Suprapubic skin (tissue), 4 donors: ENCODE data around the gene COL5A1.

Experiments
- EP300 ChIP-seq: sonication (generic); formaldehyde crosslinking; IDR thresholded peaks from one replicate; pipeline ENCODE4 v1.6.1; 2017; ENCODE audit warnings: antibody characterized with exemption
- POLR2AphosphoS5 ChIP-seq, 3 donors: sonication (generic); formaldehyde crosslinking; IDR thresholded peaks; one replicate each; pipeline ENCODE4 v1.6.1; 2017; ENCODE audit warnings: antibody characterized with exemption in 3 of 3
- TF ChIP-seq, protein P1 (sequence below), 2 donors: fragments of 200-600 bp in 1 of 2; fragments of 450-650 bp in 1 of 2; sonication (generic) in 1 of 2; IDR thresholded peaks; one replicate each; pipeline ENCODE4 v1.5.1; 2016 to 2019; ENCODE audit warnings: antibody characterized with exemption in 2 of 2, mild to moderate bottlenecking in 1 of 2, moderate library complexity in 1 of 2

DNA sequence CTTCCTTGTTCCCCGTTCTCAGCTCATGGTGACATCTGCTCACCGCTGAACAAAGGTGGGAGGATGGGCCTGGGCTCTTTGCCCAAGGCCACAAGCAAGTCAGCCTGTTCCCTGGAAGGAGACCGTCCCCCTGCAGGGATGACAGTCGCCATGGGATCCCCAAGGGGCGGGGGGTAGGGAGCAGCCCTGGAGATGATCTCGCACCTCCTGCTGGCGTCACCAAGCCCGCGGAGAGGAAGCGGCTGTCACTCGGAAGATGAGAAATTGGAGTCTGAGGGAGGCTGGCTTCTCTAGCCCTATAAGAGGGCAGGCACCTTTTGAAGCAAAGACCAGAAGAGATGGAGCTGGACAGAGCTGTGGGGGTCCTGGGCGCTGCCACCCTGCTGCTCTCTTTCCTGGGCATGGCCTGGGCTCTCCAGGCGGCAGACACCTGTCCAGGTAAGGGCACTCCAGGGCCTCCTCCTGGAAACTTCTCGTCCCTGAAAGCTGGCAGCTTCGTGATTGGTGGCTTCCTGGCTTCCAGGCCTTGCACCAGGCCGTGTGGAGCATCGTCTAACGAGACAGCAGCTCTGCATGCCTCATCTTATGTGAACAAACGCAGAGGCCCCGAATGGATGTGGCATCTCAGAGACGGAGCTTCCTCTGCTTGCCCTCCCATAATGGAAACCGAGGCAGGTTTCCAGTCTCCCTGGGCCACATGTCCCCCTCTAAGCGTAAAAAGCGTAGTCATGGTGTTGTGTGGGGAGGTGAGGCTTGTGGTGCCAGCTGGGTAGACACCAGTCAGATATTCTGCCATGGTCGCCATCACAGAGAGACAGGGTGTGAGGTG is 239.1 kb downstream of the COL5A1 start, which contains the start of gene FCN2:
- TF ChIP-seq, protein P1, sequence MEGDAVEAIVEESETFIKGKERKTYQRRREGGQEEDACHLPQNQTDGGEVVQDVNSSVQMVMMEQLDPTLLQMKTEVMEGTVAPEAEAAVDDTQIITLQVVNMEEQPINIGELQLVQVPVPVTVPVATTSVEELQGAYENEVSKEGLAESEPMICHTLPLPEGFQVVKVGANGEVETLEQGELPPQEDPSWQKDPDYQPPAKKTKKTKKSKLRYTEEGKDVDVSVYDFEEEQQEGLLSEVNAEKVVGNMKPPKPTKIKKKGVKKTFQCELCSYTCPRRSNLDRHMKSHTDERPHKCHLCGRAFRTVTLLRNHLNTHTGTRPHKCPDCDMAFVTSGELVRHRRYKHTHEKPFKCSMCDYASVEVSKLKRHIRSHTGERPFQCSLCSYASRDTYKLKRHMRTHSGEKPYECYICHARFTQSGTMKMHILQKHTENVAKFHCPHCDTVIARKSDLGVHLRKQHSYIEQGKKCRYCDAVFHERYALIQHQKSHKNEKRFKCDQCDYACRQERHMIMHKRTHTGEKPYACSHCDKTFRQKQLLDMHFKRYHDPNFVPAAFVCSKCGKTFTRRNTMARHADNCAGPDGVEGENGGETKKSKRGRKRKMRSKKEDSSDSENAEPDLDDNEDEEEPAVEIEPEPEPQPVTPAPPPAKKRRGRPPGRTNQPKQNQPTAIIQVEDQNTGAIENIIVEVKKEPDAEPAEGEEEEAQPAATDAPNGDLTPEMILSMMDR (IDR thresholded peaks at IDR 0.05), result no peak
- no peak for TF ChIP-seq EP300
- no peak for TF ChIP-seq POLR2AphosphoS5 (IDR thresholded peaks at IDR 0.05)
